Right cardiac atrium (tissue), 5 donors: ENCODE measurements around the gene GABBR2. TPM values are rescaled to one million over a fixed set of nuclear protein-coding genes. Genes with fewer than 3 reads are reported as not detected.

Source experiments
- ATAC-seq, 2 donors: fragments of 200-7000 bp; cut with Tn5 transposase; one replicate each; pipeline versions ENCODE4 v1.8.0 to v1.9.1; 2020; ENCODE audit warnings: moderate library complexity in 2 of 2, mild to moderate bottlenecking in 1 of 2
- DNase-seq, 3 donors: peaks; one replicate each; pipeline ENCODE4 v3.0.0-alpha.2; 2020
- H3K27ac ChIP-seq: one replicate; pipeline ENCODE4 v1.5.1; 2013; ENCODE audit warnings: mild to moderate bottlenecking, low read length, control low read depth, moderate library complexity
- H3K27me3 ChIP-seq: one replicate; pipeline ENCODE4 v1.6.1; 2013; ENCODE audit not compliant: control insufficient read depth, insufficient read depth
- H3K4me1 ChIP-seq: one replicate; pipeline ENCODE4 v1.6.1; 2013; ENCODE audit warnings: low read length; ENCODE audit not compliant: control insufficient read depth, insufficient read depth
- H3K4me3 ChIP-seq: one replicate; pipeline ENCODE4 v1.5.1; 2013; ENCODE audit warnings: low read length, control low read depth
- H3K9me3 ChIP-seq: one replicate; pipeline ENCODE4 v1.6.1; 2013; ENCODE audit warnings: low read length; ENCODE audit not compliant: control insufficient read depth
- WGBS: extraction: QIAGEN DNeasy Blood & Tissue Kit; methylation state at CpG from one replicate; pipeline ENCODE4 v1.1.7; 2013; 5-methylcytosine and 5-hydroxymethylcytosine counted together
- intact Hi-C, 4 donors: fragments of 100-400 bp; cut with DNase I; formaldehyde crosslinking; loops; one replicate each; pipeline versions ENCODE4 v1.11.0 to v1.14.0; 2022 to 2023
- polyA plus RNA-seq: library from polyadenylated mRNA; stranded (reverse); fragments of 200-250 nt; gene quantifications from one replicate; pipeline ENCODE4 v1.2.3, GENCODE V29; 2013
- total RNA-seq, 4 donors: library from RNA; stranded (reverse); fragmentation: NEBNext Ultra II Directional; extraction: Animal tissue kit (Norgen Biotek cat#: 25700); gene quantifications; one replicate each; pipeline ENCODE4 v1.2.1, GENCODE V29; 2021
- donor health status: healthy with polysubstance abuse.
- donor health status: DM: no; HTN: yes; CAD: no.
- donor health status: DM: no; HTN: no; CAD: no.
- donor health status: DM: no; HTN: yes; CAD: no; lungs with severe emphysema.
- donor health status: DM: yes; HTN: yes; CAD: no.

Gene GABBR2
- total and polyA plus RNA-seq, 5 donors: not detected

GRCh38 chr9:98533866-98534265 lies 174.9 kb downstream of the GABBR2 start:
- ATAC-seq: no peak
- H3K27me3 ChIP-seq: no peaks in the 10 kb centered on the region
- intact Hi-C loops: no loop called here
- H3K9me3 ChIP-seq: no peaks in the 10 kb centered on the region
- 65% methylated on average over 4 of the region's 4 CpGs for WGBS
- no peak for DNase-seq
- H3K27ac ChIP-seq: no peak overlapping the region
- no peak overlapping the region for H3K4me3 ChIP-seq
- no peaks in the 10 kb centered on the region for H3K4me1 ChIP-seq

- Histone ChIP-seq H3K27me3 (no peaks in the 10 kb centered on the region), H3K9me3 (no peaks in the 10 kb centered on the region), H3K4me3 (no peak overlapping the region), H3K4me1 (no peaks in the 10 kb centered on the region), H3K27ac (no peak overlapping the region)
- WGBS: 39% methylated on average over 4 of the region's 4 CpGs
- ATAC-seq: no peak
- DNase-seq: no peak
- intact Hi-C loops: no loop called here
These were observed 175.6 kb downstream of the GABBR2 start for GRCh38 chr9:98533132-98533531.

GRCh38 chr9:98532574-98532973 lies 176.2 kb downstream of the GABBR2 start:
- 67% methylated on average over 3 of the region's 3 CpGs for WGBS
- no peak for ATAC-seq
- no peaks in the 10 kb centered on the region for H3K9me3 ChIP-seq
- no peak overlapping the region for H3K4me3 ChIP-seq
- H3K27ac ChIP-seq: no peak overlapping the region
- no peaks in the 10 kb centered on the region for H3K27me3 ChIP-seq
- no peaks in the 10 kb centered on the region for H3K4me1 ChIP-seq
- no peak for DNase-seq
- intact Hi-C loops: no loop called here

- Histone ChIP-seq H3K4me3 (no peak overlapping the region), H3K4me1 (no peaks in the 10 kb centered on the region), H3K9me3 (no peaks in the 10 kb centered on the region), H3K27ac (no peak overlapping the region), H3K27me3 (no peaks in the 10 kb centered on the region)
- intact Hi-C loops: no loop called here
- 51% methylated on average over 4 of the region's 4 CpGs for WGBS
- ATAC-seq: no peak
- DNase-seq: no peak
These were observed 176.6 kb downstream of the GABBR2 start for GRCh38 chr9:98532147-98532546.

- DNase-seq (no peak), ATAC-seq (peak in 1 of 2 donors; percentile 24)
- Histone ChIP-seq H3K27ac (no peak overlapping the region), H3K4me3 (no peak overlapping the region), H3K9me3 (peaks cover 2% of the 10 kb centered on the region), H3K4me1 (no peaks in the 10 kb centered on the region), H3K27me3 (no peaks in the 10 kb centered on the region)
- intact Hi-C loops: no loop called here
- WGBS: 76% methylated on average over 6 of the region's 6 CpGs
These were observed 177.8 kb downstream of the GABBR2 start for GRCh38 chr9:98530806-98531386.

- no peak for DNase-seq
These were observed 178.5 kb downstream of the GABBR2 start for GRCh38 chr9:98530275-98530674.

GRCh38 chr9:98529841-98530240 lies 178.9 kb downstream of the GABBR2 start:
- Histone ChIP-seq H3K4me1 (no peaks in the 10 kb centered on the region), H3K27me3 (no peaks in the 10 kb centered on the region), H3K27ac (no peak overlapping the region), H3K9me3 (peaks cover 2% of the 10 kb centered on the region), H3K4me3 (no peak overlapping the region)
- ATAC-seq (no peak), DNase-seq (no peak)
- WGBS: 87% methylated on average over 7 of the region's 7 CpGs
- intact Hi-C loops: no loop called here

More at GRCh38 chr9:98530275-98530674, 178.5 kb downstream of the GABBR2 start:
- Histone ChIP-seq H3K4me3 (no peak overlapping the region), H3K27ac (no peak overlapping the region), H3K4me1 (no peaks in the 10 kb centered on the region), H3K27me3 (no peaks in the 10 kb centered on the region), H3K9me3 (peaks cover 2% of the 10 kb centered on the region)
- intact Hi-C loops: no loop called here
- no peak for ATAC-seq
- 75% methylated on average over 8 of the region's 8 CpGs for WGBS

GRCh38 chr9:98523231-98523901 lies 185.4 kb downstream of the GABBR2 start:
- WGBS: 43% methylated on average over 5 of the region's 5 CpGs
- ATAC-seq: no peak
- Histone ChIP-seq H3K4me3 (no peak overlapping the region), H3K9me3 (peaks cover 2% of the 10 kb centered on the region), H3K4me1 (no peaks in the 10 kb centered on the region), H3K27me3 (no peaks in the 10 kb centered on the region), H3K27ac (no peak overlapping the region)
- no peak for DNase-seq
- intact Hi-C loops: no loop called here

- ATAC-seq: no peak
These were observed 186.2 kb downstream of the GABBR2 start for GRCh38 chr9:98522487-98522886.

GRCh38 chr9:98521141-98521540 lies 187.6 kb downstream of the GABBR2 start:
- Histone ChIP-seq H3K27ac (no peak overlapping the region), H3K4me3 (no peak overlapping the region), H3K27me3 (no peaks in the 10 kb centered on the region), H3K9me3 (peaks cover under 1% of the 10 kb centered on the region), H3K4me1 (no peaks in the 10 kb centered on the region)
- DNase-seq: peak in 1 of 3 donors; percentile 23
- 78% methylated on average over 3 of the region's 3 CpGs for WGBS
- intact Hi-C loops: no loop called here
- ATAC-seq: no peak

More at GRCh38 chr9:98522487-98522886, 186.2 kb downstream of the GABBR2 start:
- no peak overlapping the region for H3K27ac ChIP-seq
- H3K27me3 ChIP-seq: no peaks in the 10 kb centered on the region
- no peak for DNase-seq
- H3K4me3 ChIP-seq: no peak overlapping the region
- intact Hi-C loops: no loop called here
- peaks cover 2% of the 10 kb centered on the region for H3K9me3 ChIP-seq
- no peaks in the 10 kb centered on the region for H3K4me1 ChIP-seq

- no peaks in the 10 kb centered on the region for H3K4me1 ChIP-seq
- DNase-seq (no peak), ATAC-seq (no peak)
- intact Hi-C loops: no loop called here
- 50% methylated on average over 7 of the region's 7 CpGs for WGBS
- H3K27me3 ChIP-seq: no peaks in the 10 kb centered on the region
- H3K4me3 ChIP-seq: no peak overlapping the region
- H3K9me3 ChIP-seq: no peaks in the 10 kb centered on the region
- no peak overlapping the region for H3K27ac ChIP-seq
These were observed 188.3 kb downstream of the GABBR2 start for GRCh38 chr9:98520221-98520960.
